Measurements from ENCODE around the gene RESF1. TPM values are rescaled to one million over a fixed set of nuclear protein-coding genes. Genes with fewer than 3 reads are reported as not detected.

Gene RESF1
- 100 to 1,000 TPM; 112 to 126 TPM for total RNA-seq

GRCh38 chr12:31959161-31959700 is at the start of gene RESF1:
Gene RESF1 (plus strand): TSS chr12:31959415. CDS start chr12:31980956, 21,541 bp downstream.
- no peaks in the 10 kb centered on the region for H3K27me3 Mint-ChIP-seq (ENCODE audit: low read depth)
- peak within 1 kb of the TSS; percentile 85 for H3K4me3 Mint-ChIP-seq
- peak within 1 kb of the TSS; percentile 95 for H3K27ac Mint-ChIP-seq
- ATAC-seq (peak; percentile 86), DNase-seq (peak; percentile 92)
- peaks cover 10% of the 10 kb centered on the region for H3K9me3 Mint-ChIP-seq (ENCODE audit: insufficient read depth)
- peaks cover 60% of the 10 kb centered on the region for H3K4me1 Mint-ChIP-seq (ENCODE audit: low read depth)
- CTCF ChIA-PET, result interaction anchor here (0.7 to 4.5 kb wide), 8 partner anchors 22 to 300 kb away, joined by 3 to 27 read pairs (median 4); partner anchors contain the start of gene ETFBKMT
- H3K36me3 Mint-ChIP-seq (ENCODE audit: low read depth), result peaks cover 66% of the 10 kb centered on the region
- POLR2A ChIA-PET, result interaction anchor here (0.7 to 3.4 kb wide), 18 partner anchors 22 to 306 kb away, joined by 3 to 29 read pairs (median 4); partner anchors contain the start of genes AMN1 and ETFBKMT

GRCh38 chr12:31914927-31915326 is 44.3 kb upstream of the RESF1 start:
- DNase-seq (no peak), ATAC-seq (no peak)
- ChIA-PET POLR2A (no interaction called here), CTCF (no interaction called here)
- no peaks in the 10 kb centered on the region for H3K4me1 Mint-ChIP-seq (ENCODE audit: low read depth)
- no peak overlapping the region for H3K4me3 Mint-ChIP-seq
- H3K27me3 Mint-ChIP-seq (ENCODE audit: low read depth), result no peaks in the 10 kb centered on the region
- no peak overlapping the region for H3K27ac Mint-ChIP-seq
- peaks cover 34% of the 10 kb centered on the region for H3K36me3 Mint-ChIP-seq (ENCODE audit: low read depth)
- H3K9me3 Mint-ChIP-seq (ENCODE audit: insufficient read depth), result peaks cover 28% of the 10 kb centered on the region

- ChIA-PET POLR2A (no interaction called here), CTCF (no interaction called here)
- no peak for DNase-seq
- no peaks in the 10 kb centered on the region for H3K4me1 Mint-ChIP-seq (ENCODE audit: low read depth)
- no peak for ATAC-seq
- H3K36me3 Mint-ChIP-seq (ENCODE audit: low read depth), result peaks cover 29% of the 10 kb centered on the region
- H3K27me3 Mint-ChIP-seq (ENCODE audit: low read depth), result no peaks in the 10 kb centered on the region
- H3K27ac Mint-ChIP-seq, result no peak overlapping the region
- H3K9me3 Mint-ChIP-seq (ENCODE audit: insufficient read depth), result peaks cover 24% of the 10 kb centered on the region
- H3K4me3 Mint-ChIP-seq, result no peak overlapping the region
These were observed 43.8 kb upstream of the RESF1 start for GRCh38 chr12:31915446-31915845.

- Mint-ChIP-seq H3K4me3 (no peak overlapping the region), H3K27ac (peak overlapping the region; percentile 43)
These were observed 36.7 kb upstream of the RESF1 start for GRCh38 chr12:31922341-31923062.

GRCh38 chr12:31923063-31923412 is 36.2 kb upstream of the RESF1 start:
- DNase-seq (peak; percentile 38), ATAC-seq (no peak)
- Mint-ChIP-seq H3K9me3 (ENCODE audit: insufficient read depth) (peaks cover 42% of the 10 kb centered on the region), H3K27ac (peak overlapping the region; percentile 26), H3K4me3 (no peak overlapping the region), H3K4me1 (ENCODE audit: low read depth) (peaks cover 20% of the 10 kb centered on the region), H3K27me3 (ENCODE audit: low read depth) (no peaks in the 10 kb centered on the region), H3K36me3 (ENCODE audit: low read depth) (peaks cover 47% of the 10 kb centered on the region)
- ChIA-PET CTCF (no interaction called here), POLR2A (no interaction called here)

More at GRCh38 chr12:31922341-31923062, 36.7 kb upstream of the RESF1 start:
- no peaks in the 10 kb centered on the region for H3K27me3 Mint-ChIP-seq (ENCODE audit: low read depth)
- H3K36me3 Mint-ChIP-seq (ENCODE audit: low read depth), result peaks cover 47% of the 10 kb centered on the region
- ATAC-seq (peak; percentile 42), DNase-seq (no peak)
- peaks cover 38% of the 10 kb centered on the region for H3K9me3 Mint-ChIP-seq (ENCODE audit: insufficient read depth)
- peaks cover 16% of the 10 kb centered on the region for H3K4me1 Mint-ChIP-seq (ENCODE audit: low read depth)
- ChIA-PET POLR2A (no interaction called here), CTCF (no interaction called here)

GRCh38 chr12:31928246-31929026 is 30.8 kb upstream of the RESF1 start:
- CTCF ChIA-PET, result interaction anchor here (1.0 to 1.6 kb wide), 3 partner anchors 9 to 275 kb away, joined by 3 to 5 read pairs (median 5); no protein-coding TSS in a partner anchor

GRCh38 chr12:31929027-31929526 is 30.1 kb upstream of the RESF1 start:
- ATAC-seq (peak; percentile 18), DNase-seq (no peak)
- Mint-ChIP-seq H3K36me3 (ENCODE audit: low read depth) (peaks cover 62% of the 10 kb centered on the region), H3K4me3 (peak overlapping the region; percentile 81), H3K27me3 (ENCODE audit: low read depth) (no peaks in the 10 kb centered on the region), H3K27ac (peak overlapping the region; percentile 98), H3K4me1 (ENCODE audit: low read depth) (peaks cover 51% of the 10 kb centered on the region), H3K9me3 (ENCODE audit: insufficient read depth) (peaks cover 23% of the 10 kb centered on the region)
- CTCF ChIA-PET, result interaction anchor here (1.0 to 1.6 kb wide), 3 partner anchors 8 to 276 kb away, joined by 3 to 5 read pairs (median 5); no protein-coding TSS in a partner anchor
- POLR2A ChIA-PET, result interaction anchor here (0.6 to 1.6 kb wide), 2 partner anchors 31 to 60 kb away, joined by 4 to 10 read pairs; partner anchors contain the start of gene RESF1

More at GRCh38 chr12:31928246-31929026, 30.8 kb upstream of the RESF1 start:
- Mint-ChIP-seq H3K9me3 (ENCODE audit: insufficient read depth) (peaks cover 29% of the 10 kb centered on the region), H3K27ac (peak overlapping the region; percentile 98), H3K4me3 (peak overlapping the region; percentile 81), H3K27me3 (ENCODE audit: low read depth) (no peaks in the 10 kb centered on the region), H3K4me1 (ENCODE audit: low read depth) (peaks cover 50% of the 10 kb centered on the region), H3K36me3 (ENCODE audit: low read depth) (peaks cover 64% of the 10 kb centered on the region)
- DNase-seq (peak; percentile 39), ATAC-seq (peak; percentile 82)
- POLR2A ChIA-PET, result interaction anchor here (0.6 to 1.6 kb wide), 4 partner anchors 31 to 199 kb away, joined by 3 to 10 read pairs (median 4); partner anchors contain the start of gene RESF1

- ATAC-seq (no peak), DNase-seq (no peak)
- Mint-ChIP-seq H3K4me1 (ENCODE audit: low read depth) (peaks cover 51% of the 10 kb centered on the region), H3K27ac (peak overlapping the region; percentile 21), H3K27me3 (ENCODE audit: low read depth) (no peaks in the 10 kb centered on the region), H3K4me3 (no peak overlapping the region), H3K36me3 (ENCODE audit: low read depth) (peaks cover 60% of the 10 kb centered on the region), H3K9me3 (ENCODE audit: insufficient read depth) (peaks cover 9% of the 10 kb centered on the region)
- ChIA-PET POLR2A (interaction anchor here (0.6 kb wide), 1 partner anchor 17 kb away, joined by 4 read pairs; no protein-coding TSS in a partner anchor), CTCF (interaction anchor here (0.9 to 1.5 kb wide), 2 partner anchors 15 to 274 kb away, joined by 3 to 7 read pairs; no protein-coding TSS in a partner anchor)
These were observed 27.2 kb upstream of the RESF1 start for GRCh38 chr12:31931796-31932715.

- Mint-ChIP-seq H3K9me3 (ENCODE audit: insufficient read depth) (peaks cover 52% of the 10 kb centered on the region), H3K36me3 (ENCODE audit: low read depth) (peaks cover 42% of the 10 kb centered on the region), H3K4me3 (no peak overlapping the region), H3K27me3 (ENCODE audit: low read depth) (no peaks in the 10 kb centered on the region), H3K27ac (no peak overlapping the region), H3K4me1 (ENCODE audit: low read depth) (no peaks in the 10 kb centered on the region)
- ChIA-PET CTCF (no interaction called here), POLR2A (no interaction called here)
- no peak for ATAC-seq
- DNase-seq, result no peak
These were observed 14.9 kb upstream of the RESF1 start for GRCh38 chr12:31944299-31944698.

- peaks cover 7% of the 10 kb centered on the region for H3K4me1 Mint-ChIP-seq (ENCODE audit: low read depth)
- no peaks in the 10 kb centered on the region for H3K27me3 Mint-ChIP-seq (ENCODE audit: low read depth)
- ChIA-PET CTCF (no interaction called here), POLR2A (no interaction called here)
- DNase-seq (no peak), ATAC-seq (no peak)
- peaks cover 56% of the 10 kb centered on the region for H3K9me3 Mint-ChIP-seq (ENCODE audit: insufficient read depth)
- H3K36me3 Mint-ChIP-seq (ENCODE audit: low read depth), result peaks cover 50% of the 10 kb centered on the region
- no peak overlapping the region for H3K27ac Mint-ChIP-seq
- H3K4me3 Mint-ChIP-seq, result no peak overlapping the region
These were observed 11.2 kb upstream of the RESF1 start for GRCh38 chr12:31947971-31948370.

All from activated CD8-positive, alpha-beta T cell treated with anti-CD3 and anti-CD28 coated beads, Interleukin-2, amount 10 ng/mL, durations not matched to agents 7 days and 5 days (primary cell).